CD4-positive, alpha-beta T cell treated with Interleukin-1 beta for 1 hour (primary cell): ENCODE measurements around the gene PTPRN2.

Source experiments
- DNase-seq, 2 donors: peaks; one replicate each; pipeline ENCODE4 v3.0.0-alpha.2; 2020 to 2022

The PTPRN2 gene

DNA sequence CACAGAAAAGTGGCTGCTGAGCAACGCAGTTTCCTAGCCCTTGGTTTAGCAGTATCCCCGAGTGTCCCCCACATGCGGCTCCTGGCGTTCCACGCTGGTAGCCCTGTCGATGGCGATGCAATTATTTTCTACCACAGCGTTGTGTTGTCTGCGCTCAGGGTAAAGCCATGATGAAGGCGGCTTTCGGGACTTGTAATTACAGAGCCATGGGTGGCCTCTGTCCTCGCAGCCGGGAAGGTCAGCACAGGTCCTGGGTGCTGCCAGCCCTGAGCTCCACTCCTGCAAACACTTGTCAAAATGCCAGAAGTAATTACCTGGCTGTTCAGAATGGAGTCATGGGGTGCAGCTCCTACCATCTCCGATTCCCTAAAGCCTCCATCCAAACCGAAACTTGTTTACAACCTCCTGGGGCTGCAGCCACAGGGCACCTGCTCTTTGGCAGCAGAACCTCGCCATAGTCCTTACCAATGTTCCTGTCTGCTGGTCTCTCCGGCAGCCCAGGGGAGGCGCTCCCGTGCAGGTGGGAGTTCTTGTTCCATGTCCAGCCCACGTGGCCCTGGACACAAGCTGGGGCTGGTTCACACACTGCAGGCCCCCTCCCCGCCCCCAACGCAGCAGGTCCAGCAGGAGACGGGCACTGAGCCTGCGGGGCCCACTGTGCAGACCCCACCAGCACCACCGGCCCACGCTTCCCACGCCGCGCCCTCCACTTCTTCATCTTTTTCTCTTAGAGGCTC lies 512.6 kb downstream of the PTPRN2 start:
- no peak for DNase-seq

DNA sequence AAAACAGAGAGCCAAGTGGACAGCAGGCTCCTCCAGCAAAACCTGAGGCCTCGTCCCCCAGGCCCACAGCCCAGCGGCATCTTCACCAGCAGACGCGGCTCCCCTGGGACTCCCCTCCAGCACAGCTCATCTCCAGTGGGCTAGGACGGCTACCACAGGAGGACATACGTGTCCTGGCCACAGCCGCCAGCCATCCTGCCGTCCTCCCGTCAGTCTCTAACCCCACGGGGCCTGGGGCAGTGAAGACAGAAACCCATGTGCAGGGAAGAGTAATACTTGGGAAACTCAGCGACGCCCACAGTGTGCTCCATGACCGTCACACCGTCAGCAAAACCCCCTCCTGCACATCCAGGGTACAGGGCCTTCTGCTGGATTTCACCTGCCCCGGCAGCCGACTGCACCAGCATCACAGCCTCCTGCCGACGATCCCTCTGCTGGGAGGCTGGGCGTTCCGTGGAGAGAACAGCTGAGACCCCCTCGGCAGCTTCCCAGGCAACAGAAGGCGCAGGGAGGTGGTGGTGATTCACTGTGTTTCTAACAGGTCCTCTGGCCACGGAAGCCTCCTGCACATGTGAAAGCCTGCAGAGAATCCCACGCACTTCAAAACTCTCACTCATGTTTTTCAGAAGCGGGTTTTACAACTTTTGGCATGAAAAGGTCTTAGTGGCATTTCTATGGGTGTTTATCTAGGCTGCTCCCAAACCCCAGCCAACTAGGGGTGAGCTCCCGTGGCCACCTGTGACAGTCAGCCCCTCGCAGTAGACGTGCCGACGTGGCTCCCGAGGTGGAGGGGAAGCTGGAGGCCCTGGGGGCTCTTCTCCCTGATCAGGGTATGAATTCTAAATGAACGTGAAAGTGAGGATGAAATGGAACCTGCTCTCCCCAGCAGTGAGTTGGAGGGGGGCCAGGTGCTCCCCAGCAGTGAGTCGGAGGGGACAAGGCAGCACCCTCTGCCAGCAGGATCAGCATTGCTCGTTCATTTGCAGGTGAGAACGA lies 513.5 kb downstream of the PTPRN2 start:
- no peak for DNase-seq

GRCh38 chr7:158072991-158073730 lies 514.5 kb downstream of the PTPRN2 start:
- DNase-seq: no peak

DNA sequence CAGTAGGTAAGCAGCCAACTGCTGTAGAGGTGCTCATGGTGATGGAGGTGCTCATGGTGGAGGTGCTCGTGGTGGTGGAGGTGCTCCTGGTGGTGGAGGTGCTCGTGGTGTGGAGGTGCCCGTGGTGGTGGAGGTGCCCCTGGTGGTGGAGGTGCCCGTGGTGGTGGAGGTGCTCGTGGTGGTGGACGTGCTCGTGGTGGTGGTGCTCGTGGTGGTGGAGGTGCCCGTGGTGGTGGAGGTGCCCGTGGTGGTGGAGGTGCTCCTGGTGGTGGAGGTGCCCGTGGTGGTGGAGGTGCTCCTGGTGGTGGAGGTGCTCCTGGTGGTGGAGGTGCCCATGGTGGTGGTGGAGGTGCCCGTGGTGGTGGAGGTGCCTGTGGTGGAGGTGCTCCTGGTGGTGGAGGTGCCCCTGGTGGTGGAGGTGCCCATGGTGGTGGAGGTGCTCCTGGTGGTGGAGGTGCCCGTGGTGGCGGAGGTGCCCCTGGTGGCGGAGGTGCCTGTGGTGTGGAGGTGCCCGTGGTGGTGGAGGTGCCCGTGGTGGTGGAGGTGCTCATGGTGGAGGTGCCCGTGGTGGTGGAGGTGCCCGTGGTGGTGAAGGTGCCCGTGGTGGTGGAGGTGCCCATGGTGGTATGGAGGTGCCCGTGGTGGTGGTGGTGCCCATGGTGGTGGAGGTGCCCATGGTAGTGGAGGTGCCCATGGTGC lies 517.3 kb downstream of the PTPRN2 start:
- no peak for DNase-seq

DNA sequence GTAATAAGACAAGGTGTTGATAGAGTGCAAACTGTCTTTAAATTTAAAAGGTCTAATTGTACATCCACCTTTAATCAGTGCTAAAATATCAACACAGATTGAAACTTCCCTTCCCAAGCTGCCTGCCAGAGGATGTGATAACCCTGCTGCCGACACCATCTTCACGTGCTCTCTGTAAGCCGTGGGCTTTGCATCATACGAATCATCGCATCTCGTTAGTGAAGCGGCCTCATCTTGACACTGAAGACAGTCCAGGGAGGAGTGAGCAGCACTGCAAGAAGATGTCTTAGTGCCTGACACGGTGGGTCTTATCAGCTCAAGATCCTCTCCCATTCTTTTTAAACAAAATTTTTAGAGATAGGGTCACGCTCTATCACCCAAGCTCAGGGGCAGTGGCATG lies 518.8 kb downstream of the PTPRN2 start:
- no peak for DNase-seq

GRCh38 chr7:158067931-158068482 lies 519.6 kb downstream of the PTPRN2 start:
- DNase-seq: no peak

GRCh38 chr7:158067219-158067930 lies 520.2 kb downstream of the PTPRN2 start:
- DNase-seq: no peak

- DNase-seq: no peak
Observed at GRCh38 chr7:158066085-158066484, 521.5 kb downstream of the PTPRN2 start.

DNA sequence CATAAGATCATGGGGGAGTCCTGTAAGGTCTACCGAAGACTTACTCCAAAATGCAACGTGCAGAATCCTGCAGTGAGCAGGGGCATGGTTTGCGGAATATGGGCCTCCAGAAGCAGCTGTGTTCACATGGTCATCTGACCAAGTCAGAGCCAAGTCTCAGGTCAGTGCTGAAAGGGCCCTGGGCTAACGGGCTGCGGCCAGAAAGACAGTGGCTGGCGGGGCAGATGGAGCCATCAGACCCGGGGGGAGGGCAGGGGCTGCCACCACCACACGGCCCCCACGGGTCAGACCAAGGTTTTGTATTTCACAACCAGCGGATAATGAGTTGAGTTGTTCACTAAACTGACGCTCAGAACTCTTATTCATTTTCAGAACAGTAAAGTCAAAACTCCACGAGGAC lies 522.3 kb downstream of the PTPRN2 start:
- DNase-seq: no peak

DNA sequence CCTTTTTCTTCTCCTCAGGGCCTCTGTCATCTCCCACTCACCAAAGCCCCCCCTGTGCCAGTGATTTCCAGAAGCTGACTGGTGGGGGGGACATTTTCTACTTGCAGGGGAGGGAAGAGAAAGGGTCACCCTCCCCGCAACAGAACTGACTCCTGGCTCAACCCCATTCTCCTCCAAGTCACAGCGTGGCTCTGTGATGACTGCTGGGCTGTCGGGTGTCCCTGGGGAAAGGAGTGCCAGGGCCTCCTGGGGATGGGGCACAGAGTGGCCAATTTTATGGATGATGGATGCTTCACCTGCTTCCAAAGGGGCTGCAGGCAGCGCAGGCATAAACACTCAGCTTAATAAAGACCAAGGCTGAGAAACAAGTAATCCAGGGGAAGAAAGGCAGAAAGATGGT lies 523.0 kb downstream of the PTPRN2 start:
- DNase-seq: no peak

DNA sequence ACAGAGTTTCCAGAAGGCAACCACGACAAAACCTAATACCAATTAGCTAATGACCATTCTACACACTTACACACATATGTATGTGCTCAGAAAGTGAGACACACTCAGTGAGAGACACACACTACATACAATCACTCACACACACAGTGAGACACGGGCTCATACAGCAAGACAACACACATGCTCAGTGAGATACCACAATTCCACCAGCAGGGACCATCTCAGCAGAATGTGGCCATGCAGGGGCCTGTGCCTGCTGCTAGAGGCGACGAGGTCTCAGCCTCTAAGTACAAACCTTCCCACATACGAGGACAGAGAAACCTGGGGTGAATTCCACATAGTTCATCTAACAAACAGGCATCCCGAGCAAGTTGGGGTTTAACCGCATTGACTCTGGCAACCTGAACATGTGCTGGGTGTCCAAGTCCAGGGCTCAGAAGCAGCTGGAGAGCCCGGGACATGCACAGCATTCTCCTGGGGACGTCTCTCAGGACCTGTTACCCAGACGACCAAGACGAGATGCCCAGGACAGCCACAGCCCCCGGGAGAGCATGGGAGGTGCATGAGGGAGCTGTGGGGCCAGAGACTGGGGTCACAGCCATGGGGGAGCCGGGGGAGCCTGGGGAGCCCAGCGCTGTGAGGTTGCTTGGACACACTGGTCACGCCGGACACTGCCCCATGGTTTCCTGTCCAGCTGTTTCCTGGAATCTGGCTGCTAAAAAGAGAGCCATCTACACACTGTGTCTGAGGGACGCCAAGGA lies 523.6 kb downstream of the PTPRN2 start:
- DNase-seq: no peak

DNA sequence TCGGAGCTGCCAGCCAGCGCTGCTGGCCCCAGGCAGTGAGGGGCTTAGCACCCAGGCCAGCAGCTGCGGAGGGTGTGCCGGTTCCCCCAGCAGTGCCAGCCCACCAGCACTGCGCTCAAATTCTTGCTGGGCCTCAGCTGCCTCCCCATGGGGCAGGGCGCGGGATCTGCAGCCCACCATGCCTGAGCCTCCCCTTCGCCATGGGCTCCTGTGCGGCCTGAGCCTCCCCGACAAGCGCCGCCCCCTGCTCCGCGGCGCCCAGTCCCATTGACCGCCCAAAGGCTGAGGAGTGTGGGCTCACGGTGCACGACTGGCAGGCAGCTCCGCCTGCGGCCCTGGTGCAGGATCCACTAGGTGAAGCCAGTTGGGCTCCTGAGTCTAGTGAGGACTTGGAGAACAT lies 525.0 kb downstream of the PTPRN2 start:
- DNase-seq: no peak

GRCh38 chr7:158061884-158062656 lies 525.6 kb downstream of the PTPRN2 start:
- no peak for DNase-seq

DNA sequence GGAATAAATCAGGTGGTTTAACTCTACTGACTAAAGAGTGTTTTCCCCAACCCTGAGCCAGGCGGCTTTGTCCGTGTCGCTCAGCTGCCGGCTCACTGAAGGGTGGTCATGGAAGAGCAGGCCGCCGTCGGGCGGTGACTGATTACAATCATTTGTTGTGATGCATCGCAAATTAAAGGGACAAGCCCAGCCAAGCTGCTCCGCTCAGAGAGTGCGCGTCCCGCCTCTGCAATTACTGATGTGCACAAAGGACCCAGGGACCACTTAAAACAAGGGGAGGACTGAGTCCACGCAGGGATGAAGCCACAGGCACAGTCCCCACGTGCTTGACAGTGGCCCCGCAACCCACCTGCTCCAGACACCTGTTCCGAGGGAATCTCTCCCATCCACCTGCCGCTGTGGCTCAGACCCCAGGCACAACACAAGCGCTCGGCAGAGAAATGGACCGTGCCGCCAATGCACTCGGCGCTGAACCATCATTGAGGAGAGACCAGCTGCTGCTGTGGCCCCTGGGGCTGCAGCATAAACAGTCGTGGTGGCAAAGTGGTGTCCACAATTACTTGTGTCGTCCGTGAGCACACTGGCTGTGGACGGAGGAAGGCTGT lies 526.5 kb downstream of the PTPRN2 start:
- DNase-seq: no peak

DNA sequence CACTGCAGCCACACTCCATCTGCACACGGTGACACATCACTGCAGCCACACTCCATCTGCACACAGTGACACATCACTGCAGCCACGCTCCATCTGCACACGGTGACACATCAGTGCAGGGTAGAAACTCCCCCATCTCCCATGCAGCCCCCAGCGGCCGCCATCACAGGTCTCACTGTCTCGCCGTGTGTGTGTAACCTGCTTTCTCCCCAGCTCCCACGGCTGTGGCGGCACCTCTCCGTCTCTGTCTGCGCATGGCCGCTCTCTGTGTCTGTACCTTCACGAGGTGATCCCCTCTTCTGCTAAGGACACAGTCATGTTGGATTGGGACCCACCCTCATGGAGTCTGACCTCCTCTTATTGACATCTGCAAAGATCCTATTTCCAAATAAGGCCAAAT lies 527.4 kb downstream of the PTPRN2 start:
- no peak for DNase-seq

- DNase-seq: no peak
Observed at GRCh38 chr7:158057446-158057845, 530.2 kb downstream of the PTPRN2 start.

- DNase-seq: no peak
Observed at GRCh38 chr7:158056761-158057160, 530.9 kb downstream of the PTPRN2 start.

GRCh38 chr7:158055726-158056510 lies 531.7 kb downstream of the PTPRN2 start:
- DNase-seq: no peak

GRCh38 chr7:158054611-158055010 lies 533.0 kb downstream of the PTPRN2 start:
- DNase-seq: no peak
